HG02884 (cell line): ENCODE measurements around the gene LSR.

Experiments
- ATAC-seq: cut with Tn5 transposase; IDR thresholded peaks from one replicate; pipeline ENCODE4 v1.9.1; 2021; ENCODE audit warnings: mild to moderate bottlenecking, moderate library complexity; ENCODE audit not compliant: unreplicated experiment

LSR gene

GRCh38 chr19:35246466-35247092, 2.2 kb upstream of the LSR start:
- ATAC-seq: no peak

- ATAC-seq: no peak
These were observed 1.1 kb upstream of the LSR start for GRCh38 chr19:35247526-35248309.

- no peak for ATAC-seq
These were observed 495 bp downstream of the LSR start for GRCh38 chr19:35249146-35249847.

GRCh38 chr19:35249848-35250711, 1.3 kb downstream of the LSR start:
- no peak for ATAC-seq

- no peak for ATAC-seq
These were observed 2.7 kb downstream of the LSR start for GRCh38 chr19:35251456-35251855.

GRCh38 chr19:35253316-35254286, 4.8 kb downstream of the LSR start:
- ATAC-seq: no peak

- no peak for ATAC-seq
These were observed 5.8 kb downstream of the LSR start for GRCh38 chr19:35254341-35255297.

- ATAC-seq: no peak
These were observed 7.8 kb downstream of the LSR start for GRCh38 chr19:35256566-35256965.

- no peak for ATAC-seq
These were observed 8.3 kb downstream of the LSR start for GRCh38 chr19:35257113-35257461.

- ATAC-seq: no peak
These were observed 12.0 kb downstream of the LSR start for GRCh38 chr19:35260694-35261304.

- no peak for ATAC-seq
These were observed 12.7 kb downstream of the LSR start for GRCh38 chr19:35261356-35262100.

GRCh38 chr19:35262101-35262761, 13.4 kb downstream of the LSR start:
- no peak for ATAC-seq

- no peak for ATAC-seq
These were observed 15.7 kb downstream of the LSR start for GRCh38 chr19:35264268-35265125.

GRCh38 chr19:35265126-35265899, 16.5 kb downstream of the LSR start:
- ATAC-seq: no peak

- ATAC-seq: no peak
These were observed 17.2 kb downstream of the LSR start for GRCh38 chr19:35265900-35266519.
